ENCODE data around the gene MFAP3L.
"Not testable (repeated sequence)": the region's sequence is repeated elsewhere in the genome, so short reads cannot be mapped to it uniquely, and the experiment has no call there.

The MFAP3L gene

GRCh38 chr4:170026253-170027021, at the start of gene MFAP3L:
TSS of gene MFAP3L (minus strand) at chr4:170026395. CDS start at chr4:170005877, 20,518 bp downstream.
- DNase-seq (ENCODE audit: low spot score): peak; percentile 99

GRCh38 chr4:170071196-170071595, 45.0 kb upstream of the MFAP3L start:
- DNase-seq (ENCODE audit: low spot score): no peak

GRCh38 chr4:170068438-170069128, 42.4 kb upstream of the MFAP3L start:
- DNase-seq (ENCODE audit: low spot score): no peak

GRCh38 chr4:170059421-170059820, 33.2 kb upstream of the MFAP3L start:
- no peak for DNase-seq (ENCODE audit: low spot score)

GRCh38 chr4:170058826-170059225, 32.6 kb upstream of the MFAP3L start:
- DNase-seq (ENCODE audit: low spot score): no peak

- DNase-seq (ENCODE audit: low spot score): no peak
These were observed 31.7 kb upstream of the MFAP3L start for GRCh38 chr4:170057866-170058265.

GRCh38 chr4:170052919-170053318, 26.7 kb upstream of the MFAP3L start:
- no peak for DNase-seq (ENCODE audit: low spot score)

GRCh38 chr4:170051402-170051801, 25.2 kb upstream of the MFAP3L start:
- DNase-seq (ENCODE audit: low spot score): no peak

- DNase-seq (ENCODE audit: low spot score): no peak
These were observed 23.6 kb upstream of the MFAP3L start for GRCh38 chr4:170049766-170050165.

GRCh38 chr4:170047771-170048354, 21.7 kb upstream of the MFAP3L start:
- DNase-seq (ENCODE audit: low spot score): peak; percentile 36

- DNase-seq (ENCODE audit: low spot score): not testable (repeated sequence)
These were observed 20.0 kb upstream of the MFAP3L start for GRCh38 chr4:170046156-170046555.

GRCh38 chr4:170040031-170040680, 14.0 kb upstream of the MFAP3L start:
- no peak for DNase-seq (ENCODE audit: low spot score)

- no peak for DNase-seq (ENCODE audit: low spot score)
These were observed 12.6 kb upstream of the MFAP3L start for GRCh38 chr4:170038769-170039168.

- no peak for DNase-seq (ENCODE audit: low spot score)
These were observed 12.0 kb upstream of the MFAP3L start for GRCh38 chr4:170038232-170038631.

GRCh38 chr4:170037481-170037880, 11.3 kb upstream of the MFAP3L start:
- no peak for DNase-seq (ENCODE audit: low spot score)

GRCh38 chr4:170035845-170036244, 9.7 kb upstream of the MFAP3L start:
- no peak for DNase-seq (ENCODE audit: low spot score)

GRCh38 chr4:170035231-170035630, 9.0 kb upstream of the MFAP3L start:
- no peak for DNase-seq (ENCODE audit: low spot score)

GRCh38 chr4:170033999-170034398, 7.8 kb upstream of the MFAP3L start:
- no peak for DNase-seq (ENCODE audit: low spot score)

- no peak for DNase-seq (ENCODE audit: low spot score)
These were observed 3.9 kb upstream of the MFAP3L start for GRCh38 chr4:170030121-170030520.

- peak; percentile 97 for DNase-seq (ENCODE audit: low spot score)
These were observed 1.1 kb upstream of the MFAP3L start for GRCh38 chr4:170027181-170027829.

GRCh38 chr4:170025523-170026252, 507 bp downstream of the MFAP3L start:
- peak; percentile 15 for DNase-seq (ENCODE audit: low spot score)

Data from AG20443 (cell line).